NT2/D1 (cell line): ENCODE results near the gene CDV3.

Experiments
- DNase-seq: peaks from one replicate; pipeline ENCODE4 v3.0.0-alpha.2; 2011; ENCODE audit warnings: low read depth, low spot score
- H3K27me3 ChIP-seq: 2 replicates; pipeline ENCODE4 v1.6.0; 2011; ENCODE audit warnings: mild to moderate bottlenecking; ENCODE audit not compliant: insufficient read length, insufficient read depth
- H3K36me3 ChIP-seq: 2 replicates; pipeline ENCODE4 v1.6.1; 2011; ENCODE audit warnings: mild to moderate bottlenecking, low read length, mixed read lengths; ENCODE audit not compliant: insufficient read depth, insufficient read length
- H3K4me1 ChIP-seq: 2 replicates; pipeline ENCODE4 v1.5.1; 2011; ENCODE audit not compliant: insufficient read depth, insufficient read length
- H3K4me3 ChIP-seq: 2 replicates; pipeline ENCODE4 v1.5.1; 2011; ENCODE audit warnings: low read depth; ENCODE audit not compliant: insufficient read length
- H3K9ac ChIP-seq: 2 replicates; pipeline ENCODE4 v1.6.0; 2011; ENCODE audit warnings: low read depth; ENCODE audit not compliant: insufficient read length
- H3K9me3 ChIP-seq: 2 replicates; pipeline ENCODE4 v1.5.1; 2011; ENCODE audit warnings: mild to moderate bottlenecking, low read length; ENCODE audit not compliant: insufficient read depth
- SUZ12 ChIP-seq: IDR thresholded peaks from 2 replicates; pipeline ENCODE4 v1.6.1; 2011; ENCODE audit not compliant: insufficient read length, insufficient read depth; ENCODE audit errors: extremely low read depth
- YY1 ChIP-seq: IDR thresholded peaks from 2 replicates; pipeline ENCODE4 v1.6.1; 2011; ENCODE audit not compliant: insufficient read length, insufficient read depth
- ZNF274 ChIP-seq: IDR thresholded peaks from 2 replicates; pipeline ENCODE4 v1.6.1; 2011; ENCODE audit warnings: mild to moderate bottlenecking, low read depth, low read length

CDV3 gene

DNA sequence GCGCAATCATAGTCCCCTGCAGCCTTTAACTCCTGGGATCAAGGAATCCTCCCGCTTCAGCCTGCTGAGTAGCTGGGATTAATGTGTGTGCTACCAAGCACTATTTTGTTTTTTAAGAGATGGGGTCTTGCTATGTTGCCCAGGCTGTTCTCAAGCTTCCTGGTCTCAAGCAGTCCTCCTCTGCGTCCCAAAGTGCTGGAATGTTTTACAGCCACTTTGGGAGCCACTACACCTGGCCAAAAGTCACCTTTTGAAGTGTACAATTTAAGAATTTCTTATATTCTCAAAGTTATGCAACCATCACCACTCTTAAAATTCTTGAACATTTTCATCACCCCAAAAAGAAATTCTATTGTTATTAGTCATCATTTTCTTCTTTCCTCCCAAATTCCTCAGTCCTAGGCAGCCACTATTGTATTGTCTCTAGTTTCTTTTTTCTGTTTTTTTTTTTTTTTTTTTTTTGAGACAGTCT lies 17.8 kb downstream of the CDV3 start:
- Histone ChIP-seq H3K27me3 (no peaks in the 10 kb centered on the region), H3K36me3 (peaks cover 35% of the 10 kb centered on the region), H3K4me1 (no peaks in the 10 kb centered on the region), H3K4me3 (no peak overlapping the region), H3K9me3 (no peaks in the 10 kb centered on the region), H3K9ac (no peak overlapping the region)
- TF ChIP-seq SUZ12, result no peak
- TF ChIP-seq ZNF274, result no peak
- TF ChIP-seq YY1, result no peak
- no peak for DNase-seq

DNA sequence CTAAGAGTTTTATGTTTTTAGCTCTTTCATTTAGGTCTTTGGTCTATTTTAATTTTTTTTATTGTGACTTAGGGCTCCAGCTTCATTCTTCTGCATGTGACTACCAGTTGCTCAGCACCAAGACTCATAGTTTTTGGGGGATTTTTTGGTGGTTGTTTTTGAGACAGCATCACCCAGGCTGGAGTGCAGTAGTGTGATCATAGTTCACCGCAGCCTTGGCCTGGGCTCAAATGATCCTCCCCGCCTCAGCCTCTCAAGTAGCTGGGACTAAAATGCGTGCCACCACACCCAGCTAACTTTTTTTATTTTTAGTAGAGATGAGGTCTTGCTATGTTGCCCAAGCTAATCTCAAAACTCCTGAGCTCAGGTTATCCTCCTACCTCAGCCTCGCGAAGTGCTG lies 19.4 kb downstream of the CDV3 start:
- Histone ChIP-seq H3K36me3 (peaks cover 22% of the 10 kb centered on the region), H3K4me3 (no peak overlapping the region), H3K27me3 (no peaks in the 10 kb centered on the region), H3K9ac (no peak overlapping the region), H3K9me3 (no peaks in the 10 kb centered on the region), H3K4me1 (no peaks in the 10 kb centered on the region)
- TF ChIP-seq YY1 (no peak), ZNF274 (no peak), SUZ12 (no peak)
- DNase-seq, result no peak

DNA sequence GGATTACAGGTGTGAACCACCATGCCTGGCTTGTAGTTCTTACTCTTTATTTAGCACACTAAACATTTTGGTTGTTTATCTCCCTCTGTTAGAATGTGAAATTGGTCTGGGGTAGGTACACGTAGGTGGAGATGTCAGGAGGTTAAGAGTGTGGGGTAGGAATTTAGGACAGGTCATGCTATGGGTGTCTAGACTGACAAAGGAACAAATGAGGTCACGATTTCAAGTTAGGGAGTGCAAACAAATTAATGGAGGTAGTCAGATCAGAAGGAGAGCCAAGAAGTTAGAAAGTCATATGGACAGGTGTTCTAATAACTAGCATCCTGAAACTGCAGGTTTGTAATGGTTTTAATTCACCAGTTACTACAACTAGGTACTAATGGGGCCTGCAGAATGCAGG lies 19.8 kb downstream of the CDV3 start:
- Histone ChIP-seq H3K4me3 (no peak overlapping the region), H3K9ac (no peak overlapping the region), H3K9me3 (no peaks in the 10 kb centered on the region), H3K27me3 (no peaks in the 10 kb centered on the region), H3K36me3 (peaks cover 19% of the 10 kb centered on the region), H3K4me1 (no peaks in the 10 kb centered on the region)
- DNase-seq, result no peak
- TF ChIP-seq YY1 (no peak), SUZ12 (no peak), ZNF274 (no peak)

DNA sequence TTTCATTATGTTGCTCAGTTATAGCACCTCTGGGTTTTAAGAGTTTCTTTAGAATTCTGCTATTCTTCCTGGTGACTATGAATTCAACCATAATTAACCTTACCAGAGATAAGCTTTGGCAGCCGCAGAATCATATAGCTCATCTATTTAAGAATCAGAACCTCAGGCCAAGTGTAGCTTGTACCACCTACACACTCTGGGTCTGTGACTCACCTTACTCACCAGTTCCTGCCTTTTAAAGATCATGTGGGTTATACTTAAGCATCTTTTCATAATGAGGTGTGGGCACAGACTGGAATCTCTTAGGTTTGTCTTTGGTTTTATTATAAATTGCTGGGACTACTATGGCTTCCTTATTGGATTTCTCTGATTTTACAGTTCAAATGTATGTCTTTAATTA lies 21.9 kb downstream of the CDV3 start:
- H3K9ac ChIP-seq, result no peak overlapping the region
- H3K4me3 ChIP-seq, result no peak overlapping the region
- H3K27me3 ChIP-seq, result no peaks in the 10 kb centered on the region
- TF ChIP-seq SUZ12 (no peak), ZNF274 (no peak), YY1 (no peak)
- H3K9me3 ChIP-seq, result no peaks in the 10 kb centered on the region
- no peaks in the 10 kb centered on the region for H3K4me1 ChIP-seq
- H3K36me3 ChIP-seq, result peaks cover 13% of the 10 kb centered on the region
- DNase-seq, result no peak

DNA sequence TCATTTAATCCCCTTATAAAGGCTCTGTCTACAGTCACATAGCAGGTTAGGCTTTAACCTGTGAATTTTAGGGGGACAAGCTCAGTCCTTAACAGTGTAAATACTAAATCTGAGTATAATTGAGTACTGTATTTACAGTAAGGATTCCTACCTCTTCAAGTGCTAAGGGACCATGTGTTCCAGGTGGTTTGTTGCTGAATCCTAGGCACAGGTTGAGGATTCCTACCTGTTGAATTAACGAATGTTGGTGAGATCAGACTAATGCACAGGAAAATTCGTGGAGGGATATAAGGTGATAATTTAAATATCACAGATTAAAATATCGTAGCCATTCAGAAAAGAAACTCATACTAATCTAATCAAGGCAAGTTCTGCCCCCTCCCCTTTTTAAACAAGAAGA lies 24.9 kb downstream of the CDV3 start:
- DNase-seq, result no peak
- H3K36me3 ChIP-seq, result peaks cover 30% of the 10 kb centered on the region
- no peaks in the 10 kb centered on the region for H3K9me3 ChIP-seq
- H3K4me3 ChIP-seq, result no peak overlapping the region
- no peak overlapping the region for H3K9ac ChIP-seq
- H3K27me3 ChIP-seq, result no peaks in the 10 kb centered on the region
- no peaks in the 10 kb centered on the region for H3K4me1 ChIP-seq
- TF ChIP-seq SUZ12 (no peak), YY1 (no peak)

DNA sequence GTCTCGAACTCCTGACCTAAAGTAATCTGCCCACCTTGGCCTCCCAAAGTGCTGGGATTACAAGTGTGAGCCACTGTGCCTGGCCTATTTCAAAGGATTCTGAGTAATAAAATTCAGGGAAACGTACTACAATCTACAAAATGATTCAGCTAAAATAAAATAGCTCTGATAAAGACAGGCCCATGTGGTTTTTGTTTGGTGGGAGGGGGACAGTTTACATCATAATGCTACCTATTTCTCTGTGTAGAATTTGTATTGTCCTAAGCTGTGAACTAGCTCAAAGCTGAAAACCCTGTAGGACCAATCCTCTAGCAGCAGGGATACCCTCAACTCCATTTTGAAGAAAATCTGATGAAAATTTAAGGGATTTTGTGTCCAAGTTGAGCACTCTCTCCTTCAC lies 25.8 kb downstream of the CDV3 start:
- DNase-seq, result no peak
- Histone ChIP-seq H3K36me3 (peaks cover 30% of the 10 kb centered on the region), H3K9me3 (no peaks in the 10 kb centered on the region), H3K9ac (no peak overlapping the region), H3K4me1 (no peaks in the 10 kb centered on the region), H3K27me3 (no peaks in the 10 kb centered on the region), H3K4me3 (no peak overlapping the region)
- TF ChIP-seq YY1, result no peak
- TF ChIP-seq ZNF274, result no peak
- no peak for TF ChIP-seq SUZ12

DNA sequence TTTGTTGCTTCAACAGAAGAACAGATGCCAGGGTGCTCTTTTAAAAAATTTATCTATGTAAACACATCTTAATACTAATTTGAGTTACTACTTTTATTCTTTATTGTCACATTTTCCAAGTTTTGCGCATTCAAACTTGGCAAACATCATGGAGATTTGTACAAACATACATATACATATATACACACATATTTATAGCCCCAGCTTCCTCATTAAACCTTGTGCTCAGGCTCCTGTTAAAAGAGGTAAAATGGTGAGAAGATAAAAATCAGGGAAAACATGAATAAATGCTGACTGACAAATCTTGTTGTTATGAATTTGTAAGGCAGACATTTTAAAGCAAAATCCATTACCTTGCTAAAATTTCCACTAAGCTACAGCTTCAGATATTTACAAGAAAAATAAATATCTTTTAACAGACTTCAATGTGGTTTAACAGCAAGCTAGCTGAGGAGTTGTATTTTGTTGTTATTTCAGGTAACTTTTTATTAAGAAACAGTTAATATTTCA lies 27.1 kb downstream of the CDV3 start:
- TF ChIP-seq ZNF274, result no peak
- TF ChIP-seq YY1, result no peak
- no peak for TF ChIP-seq SUZ12
- Histone ChIP-seq H3K9me3 (no peaks in the 10 kb centered on the region), H3K27me3 (no peaks in the 10 kb centered on the region), H3K4me1 (no peaks in the 10 kb centered on the region), H3K9ac (no peak overlapping the region), H3K36me3 (peaks cover 39% of the 10 kb centered on the region), H3K4me3 (no peak overlapping the region)
- DNase-seq, result no peak
